HG03045 (cell line): ENCODE results near the gene TAS2R16.

Source experiments
- ATAC-seq: cut with Tn5 transposase; IDR thresholded peaks from one replicate; pipeline ENCODE4 v1.9.1; 2021; ENCODE audit warnings: mild to moderate bottlenecking, moderate library complexity; ENCODE audit not compliant: unreplicated experiment

Gene TAS2R16, protein sequence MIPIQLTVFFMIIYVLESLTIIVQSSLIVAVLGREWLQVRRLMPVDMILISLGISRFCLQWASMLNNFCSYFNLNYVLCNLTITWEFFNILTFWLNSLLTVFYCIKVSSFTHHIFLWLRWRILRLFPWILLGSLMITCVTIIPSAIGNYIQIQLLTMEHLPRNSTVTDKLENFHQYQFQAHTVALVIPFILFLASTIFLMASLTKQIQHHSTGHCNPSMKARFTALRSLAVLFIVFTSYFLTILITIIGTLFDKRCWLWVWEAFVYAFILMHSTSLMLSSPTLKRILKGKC

DNA sequence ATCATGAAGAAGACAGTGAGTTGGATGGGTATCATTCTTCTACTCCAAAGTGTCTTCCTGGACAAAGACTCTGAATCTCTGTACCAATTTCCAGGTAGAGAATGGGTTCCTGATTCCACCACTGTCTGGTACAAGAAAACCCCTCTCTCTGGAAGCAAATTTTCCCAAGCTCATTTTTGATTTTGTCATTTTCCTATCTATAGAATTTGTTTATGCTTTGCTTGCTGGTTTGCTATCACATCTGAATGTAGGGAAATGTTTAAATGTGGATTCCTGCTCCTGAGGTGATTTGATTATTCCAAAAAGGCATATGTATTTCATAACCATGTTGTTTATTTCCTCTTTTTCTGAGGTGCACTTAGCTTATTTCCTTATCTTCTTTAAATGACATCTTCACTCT lies at the start of gene TAS2R16:
Gene TAS2R16, minus strand, starts transcription at position 101 of the 400 bp plus-strand sequence. Its CDS starts 66 bp downstream, at position 35.
- no peak for ATAC-seq

DNA sequence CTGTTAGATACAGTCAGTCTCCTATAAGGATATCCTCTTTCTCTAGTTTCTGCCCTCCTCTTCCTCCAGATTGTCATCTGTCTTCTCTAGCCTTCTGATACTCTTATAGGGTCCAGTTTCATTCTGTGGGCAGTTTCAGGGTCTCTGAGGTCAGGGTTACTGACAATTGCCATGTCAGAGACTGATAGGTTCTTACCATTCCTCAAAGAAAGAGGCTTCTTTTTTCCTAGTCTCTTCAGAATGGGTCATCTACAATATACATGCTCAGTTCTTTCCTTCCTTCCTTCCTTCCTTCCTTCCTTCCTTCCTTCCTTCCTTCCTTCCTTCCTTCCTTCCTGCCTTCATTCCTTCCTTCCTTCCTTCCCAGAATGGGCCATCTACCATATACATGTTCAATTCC lies 48.1 kb upstream of the TAS2R16 start:
- no peak for ATAC-seq

DNA sequence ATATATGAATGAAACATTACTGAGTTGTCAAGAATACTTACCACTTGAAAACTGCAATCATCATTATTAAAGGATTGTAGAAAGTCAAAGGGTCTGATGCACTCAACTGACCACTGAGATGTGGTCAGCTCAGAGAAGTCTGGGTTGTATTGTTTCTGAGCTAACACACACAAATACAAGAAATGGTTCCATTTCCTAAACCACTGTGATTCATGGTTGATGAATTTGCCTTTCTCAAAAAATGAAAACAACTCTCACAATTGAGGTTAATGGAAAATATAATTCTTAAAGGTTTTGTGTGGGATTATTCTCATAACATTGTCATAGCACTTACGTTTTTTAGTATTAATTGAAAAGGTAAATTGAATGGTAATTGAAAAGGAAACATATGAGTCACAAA lies 45.6 kb upstream of the TAS2R16 start:
- no peak for ATAC-seq

DNA sequence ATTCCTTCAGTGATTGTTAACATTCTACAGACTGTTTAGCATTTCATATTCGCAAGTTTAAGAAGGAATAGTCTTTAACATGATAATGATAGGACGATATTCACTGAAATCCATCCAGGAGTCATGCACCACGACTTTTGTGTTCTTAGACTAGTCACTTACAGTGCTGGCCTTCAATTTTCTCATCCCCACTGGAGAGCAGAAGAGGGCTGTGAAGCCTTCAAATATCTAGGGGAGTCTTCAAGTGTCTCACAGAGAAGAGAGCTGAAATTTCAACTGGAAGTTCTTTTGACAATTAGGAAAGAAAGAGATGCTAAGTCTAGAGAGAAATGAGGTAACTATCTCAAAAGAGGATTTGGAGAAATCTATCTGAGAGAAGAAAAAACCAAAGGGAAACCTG lies 43.8 kb upstream of the TAS2R16 start:
- ATAC-seq: no peak

DNA sequence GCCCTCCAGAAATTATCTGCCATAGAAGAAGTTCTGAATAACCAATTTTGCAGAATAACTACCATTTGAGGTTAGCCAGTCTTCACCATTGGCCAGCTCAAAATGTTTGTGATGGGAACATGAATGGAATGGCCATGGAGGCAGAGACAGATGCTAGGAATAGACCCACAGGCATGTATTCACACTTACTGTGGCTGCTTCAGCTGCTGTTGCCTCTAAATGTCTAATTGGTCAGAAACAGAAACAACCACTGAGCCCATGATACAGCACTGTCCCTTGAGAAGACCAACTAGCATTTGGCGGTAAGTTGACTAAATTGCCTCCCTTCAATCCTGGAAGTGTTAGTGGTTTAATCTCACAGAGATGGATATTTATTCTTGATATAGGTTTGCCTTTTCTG lies 38.6 kb upstream of the TAS2R16 start:
- no peak for ATAC-seq

DNA sequence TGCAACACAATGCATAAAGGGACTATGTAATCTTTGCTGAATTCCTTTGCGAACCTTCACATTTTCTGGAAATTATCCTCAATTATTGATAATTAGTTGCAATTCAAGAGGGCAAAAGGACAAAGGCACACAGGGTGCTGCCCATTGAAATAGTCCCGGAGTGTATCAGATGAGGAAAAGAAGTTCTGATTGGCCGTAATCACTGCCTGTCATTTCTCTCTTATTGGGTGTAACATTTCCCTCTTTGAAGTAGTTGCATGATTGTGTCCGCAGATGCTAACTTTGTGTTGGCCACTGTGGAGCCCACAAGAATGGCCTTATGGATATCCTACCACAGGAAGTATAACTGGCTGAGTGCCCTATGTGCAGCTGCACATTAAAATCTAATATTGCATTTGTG lies 35.1 kb upstream of the TAS2R16 start:
- ATAC-seq: no peak

DNA sequence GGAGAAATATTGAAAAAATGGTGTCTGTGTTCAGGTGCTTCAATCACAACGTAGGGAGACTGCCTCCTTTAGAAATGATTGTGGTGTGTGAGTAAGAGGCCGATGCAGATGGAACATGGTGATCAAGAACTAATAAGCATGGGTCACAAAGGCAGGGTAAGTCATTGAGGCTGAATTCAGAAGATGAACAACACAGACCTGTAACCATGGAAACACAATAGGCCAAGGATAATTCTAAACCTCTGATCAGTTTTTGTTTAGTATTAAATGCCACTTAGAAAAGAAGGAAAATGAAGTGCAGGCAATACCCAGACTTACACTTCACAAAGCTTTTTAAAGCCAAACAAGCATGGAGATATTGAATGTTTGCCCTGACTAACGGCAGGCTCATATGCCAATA lies 32.8 kb upstream of the TAS2R16 start:
- no peak for ATAC-seq

DNA sequence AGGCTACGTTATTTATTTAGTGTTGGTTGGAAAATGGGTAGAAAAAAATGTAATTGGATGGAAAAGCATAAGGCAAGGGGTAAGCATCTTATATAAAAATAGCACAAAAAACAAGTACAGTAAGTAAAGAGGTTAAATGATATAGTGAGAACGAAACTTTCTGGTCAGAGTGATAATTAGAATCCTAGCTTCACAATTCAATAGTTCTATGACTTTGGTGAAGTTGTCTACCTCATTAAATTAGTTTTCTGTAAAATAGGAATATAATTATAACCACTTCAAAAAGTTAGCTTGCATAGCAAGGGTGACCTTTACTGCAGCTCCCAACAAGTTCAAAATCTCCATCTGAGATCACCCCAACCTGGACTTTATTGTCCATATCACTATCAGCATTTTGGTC lies 30.8 kb upstream of the TAS2R16 start:
- ATAC-seq: no peak

DNA sequence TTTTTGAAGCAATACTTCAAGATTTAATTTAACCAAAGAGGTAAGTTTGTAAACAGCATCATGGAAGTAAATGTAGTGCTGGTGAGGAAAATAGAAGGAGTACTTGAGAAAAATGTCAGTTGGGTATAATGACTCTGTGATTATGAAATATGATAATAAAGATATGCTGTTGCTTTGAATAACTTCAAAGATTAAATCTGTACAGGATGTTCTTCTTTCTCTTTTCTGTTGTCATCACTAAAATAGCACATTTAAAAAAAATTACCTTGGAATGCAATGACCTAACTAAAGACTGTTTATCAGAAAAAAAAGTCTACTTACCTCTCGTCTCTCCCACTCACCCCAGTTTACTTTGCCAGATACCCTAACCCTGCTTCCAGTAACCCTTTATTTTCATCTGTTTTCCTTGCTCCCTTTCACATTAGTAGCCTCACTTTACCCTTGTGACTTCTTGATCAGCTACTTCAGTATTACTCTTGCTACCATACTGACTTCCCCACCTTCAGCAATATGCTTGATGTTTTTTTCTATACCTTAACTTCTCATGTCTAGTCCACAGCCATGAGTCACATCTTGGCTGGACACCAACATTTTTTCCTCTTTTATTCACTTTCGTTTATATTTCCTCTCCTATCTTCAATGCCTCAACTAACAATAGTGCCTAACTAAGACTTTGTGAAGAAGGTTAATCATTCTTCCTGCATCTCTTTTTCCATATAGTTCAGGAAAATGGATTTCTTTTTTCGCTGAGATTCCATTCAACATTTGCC lies 29.7 kb upstream of the TAS2R16 start:
- no peak for ATAC-seq

DNA sequence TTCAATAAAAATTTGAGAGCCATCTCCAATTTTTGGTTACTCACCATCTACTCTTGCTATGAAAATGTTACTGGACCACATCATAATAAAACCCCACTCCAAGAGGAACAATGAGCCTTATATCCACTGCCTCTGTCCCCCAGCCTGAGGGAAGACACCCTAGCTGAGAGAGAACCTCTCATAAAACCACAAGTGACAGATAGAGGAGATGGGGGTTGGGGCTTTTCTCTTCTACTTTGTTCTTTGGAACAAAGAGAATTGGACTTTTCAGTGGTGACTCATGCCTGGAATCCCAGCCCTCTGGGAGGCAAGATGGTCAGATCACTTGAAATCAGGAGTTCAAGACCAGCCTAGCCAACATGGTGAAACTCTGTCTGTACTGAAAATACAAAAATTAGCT lies 27.6 kb upstream of the TAS2R16 start:
- ATAC-seq: no peak

DNA sequence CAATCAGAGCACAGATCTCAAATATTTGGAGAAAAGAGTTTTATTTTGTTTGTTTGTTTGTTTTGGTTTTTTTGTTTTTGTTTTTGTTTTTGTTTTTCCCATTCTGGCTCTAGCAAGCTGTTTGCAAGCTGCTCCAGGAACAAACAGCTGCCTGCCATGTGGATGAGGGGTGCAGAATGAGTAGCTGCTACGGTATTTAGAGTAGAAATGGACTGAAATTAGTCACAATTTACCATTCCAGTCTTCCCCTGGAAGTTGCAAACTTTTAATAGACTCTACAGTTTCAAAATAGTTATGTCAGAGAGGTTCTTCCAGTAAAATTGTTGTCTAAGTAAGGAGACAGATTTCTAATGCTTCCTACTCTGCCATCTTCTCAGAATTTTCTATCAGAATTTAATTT lies 27.1 kb upstream of the TAS2R16 start:
- ATAC-seq: no peak

DNA sequence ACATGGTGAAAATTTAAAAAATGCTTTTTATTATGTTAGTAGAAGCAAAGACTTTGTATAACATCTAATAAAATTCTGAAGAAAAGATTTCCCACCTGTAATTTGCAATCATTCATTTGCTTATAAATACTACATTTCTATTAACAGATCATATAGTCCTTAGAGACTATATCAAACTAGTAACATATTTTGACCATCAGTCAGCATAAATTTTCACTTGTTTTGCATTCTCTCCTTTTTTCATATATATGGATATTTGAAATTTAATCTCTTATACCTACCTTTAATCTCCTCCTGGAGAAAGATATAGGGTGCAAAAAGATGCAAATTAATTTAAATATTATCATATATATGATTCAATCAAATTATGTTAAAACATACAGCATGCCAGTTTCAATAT lies 16.9 kb upstream of the TAS2R16 start:
- no peak for ATAC-seq

DNA sequence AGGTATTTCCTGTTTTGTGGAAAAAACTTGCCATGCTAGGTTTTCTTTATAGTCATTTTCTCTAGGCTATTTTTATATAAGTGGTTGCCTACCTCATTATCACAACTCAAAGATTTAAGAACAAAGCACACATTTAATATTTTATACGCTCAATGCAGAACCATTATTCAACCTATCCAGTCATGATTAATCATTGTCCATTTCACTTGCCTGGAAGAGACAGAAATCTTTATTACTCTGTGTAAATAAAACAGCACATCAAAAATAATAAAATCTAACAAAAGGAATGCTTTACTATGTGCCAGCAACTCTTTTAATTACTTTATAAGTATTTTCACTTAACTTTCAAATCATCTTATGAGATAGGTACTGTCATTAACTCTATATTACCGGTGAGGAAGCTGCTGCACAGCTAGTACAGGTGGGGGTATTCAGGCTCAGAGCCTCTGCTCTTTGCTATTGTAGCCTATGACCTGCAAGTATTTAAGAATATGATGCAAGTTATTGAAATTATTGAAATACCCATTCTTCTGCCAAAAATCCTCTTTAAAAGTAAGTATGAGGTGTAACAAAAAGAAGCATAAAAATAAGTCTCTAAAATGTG lies 16.4 kb upstream of the TAS2R16 start:
- ATAC-seq: no peak

DNA sequence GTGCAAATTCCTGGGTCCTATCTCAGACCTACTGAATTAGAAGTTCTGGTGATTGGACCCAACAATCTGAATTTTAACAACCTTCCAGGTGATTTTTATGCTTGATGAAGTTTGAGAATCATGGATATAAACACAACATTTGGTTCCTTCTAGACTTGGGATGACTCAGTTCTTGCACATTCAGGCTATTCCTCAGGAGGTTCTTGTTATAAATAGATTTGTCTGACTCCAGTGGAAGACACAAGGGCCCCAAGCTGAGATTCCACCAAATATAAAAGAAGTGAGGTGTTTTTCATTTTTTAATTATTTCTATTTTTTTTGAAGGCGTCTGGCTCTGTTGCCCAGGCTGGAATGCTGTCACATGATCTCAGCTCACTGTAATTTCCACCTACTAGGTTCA lies 9.4 kb upstream of the TAS2R16 start:
- ATAC-seq: no peak

DNA sequence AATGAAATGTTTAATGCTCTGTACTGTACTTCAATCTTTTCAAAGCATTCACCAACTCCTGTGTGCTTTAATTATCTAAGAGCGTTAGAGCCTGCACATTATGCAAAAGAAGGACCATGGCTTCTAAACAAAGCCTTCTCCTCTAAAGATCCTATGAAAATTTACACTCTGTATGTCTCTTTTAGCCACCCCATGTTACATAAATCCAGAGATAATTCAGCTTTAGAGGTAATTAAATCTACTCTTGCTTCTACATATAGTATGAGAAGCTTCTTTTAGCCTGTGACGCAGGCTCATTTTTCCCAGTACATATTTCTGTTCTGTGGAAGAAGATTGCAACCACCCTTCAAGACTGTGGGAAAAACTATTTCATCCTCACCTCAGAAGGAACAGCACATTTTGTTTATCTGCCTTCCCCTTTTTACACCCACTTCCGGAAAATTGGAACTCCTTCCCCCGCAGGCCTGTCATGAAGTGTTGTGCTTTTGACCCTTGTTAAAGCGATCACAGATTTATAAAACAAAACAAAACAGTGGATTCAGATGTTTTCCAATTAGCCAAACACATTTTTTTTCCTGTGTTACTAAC lies 8.1 kb upstream of the TAS2R16 start:
- no peak for ATAC-seq

DNA sequence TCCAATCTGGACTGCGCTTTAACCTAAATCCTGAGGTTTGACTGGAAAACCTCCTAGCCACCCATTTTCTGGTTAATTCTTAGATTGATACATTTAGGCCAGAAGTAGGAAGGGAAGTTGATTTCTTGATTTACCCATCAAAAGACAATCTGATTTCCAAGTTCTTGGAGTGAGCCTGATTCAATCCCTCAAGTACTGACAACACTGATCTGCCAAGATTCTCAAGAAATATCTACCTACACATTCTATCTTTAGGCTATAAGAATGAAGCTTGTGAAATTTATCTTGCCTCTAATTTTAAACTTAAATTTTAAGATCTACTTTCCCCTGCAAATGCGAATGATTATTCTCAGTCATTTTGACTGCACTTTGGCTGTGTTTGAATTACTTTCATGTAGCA lies 5.9 kb downstream of the TAS2R16 start:
- ATAC-seq: no peak

DNA sequence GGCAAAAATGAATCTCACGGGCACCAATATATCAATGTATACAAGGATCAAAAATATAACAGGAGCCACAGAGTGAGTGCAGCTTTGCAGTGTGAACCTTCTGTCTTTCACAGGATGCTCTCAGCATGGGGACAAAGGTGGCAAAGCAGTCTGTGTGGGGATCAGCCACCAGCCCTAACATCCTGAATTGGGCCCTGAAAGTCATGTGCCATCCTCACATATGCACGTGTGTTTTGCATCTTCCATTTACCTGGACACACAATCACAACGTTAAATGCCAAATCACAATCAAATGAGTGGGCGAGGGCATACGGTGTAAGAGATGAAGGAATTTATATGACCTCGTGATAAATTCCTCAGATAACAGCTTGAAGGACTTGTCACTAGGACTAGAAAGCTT lies 6.5 kb downstream of the TAS2R16 start:
- no peak for ATAC-seq

DNA sequence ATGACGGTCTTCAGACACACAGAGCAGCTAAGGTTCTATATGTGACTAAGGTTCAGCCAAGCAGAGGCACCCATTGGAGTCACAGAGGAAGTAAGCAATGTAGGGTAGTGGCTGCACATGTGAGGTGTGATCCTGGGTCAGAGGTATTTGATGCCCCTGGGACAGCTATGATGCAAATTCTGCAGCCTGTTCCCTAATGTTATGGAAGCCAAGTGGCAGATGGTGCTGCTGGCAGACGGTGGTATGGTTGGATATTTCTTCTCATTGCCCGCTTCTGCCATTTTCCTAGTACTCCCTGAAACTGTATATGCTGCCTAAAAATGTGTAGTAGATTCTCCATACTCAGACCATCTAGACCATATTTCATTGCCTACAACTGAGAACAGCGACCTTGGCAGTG lies 7.2 kb downstream of the TAS2R16 start:
- no peak for ATAC-seq

DNA sequence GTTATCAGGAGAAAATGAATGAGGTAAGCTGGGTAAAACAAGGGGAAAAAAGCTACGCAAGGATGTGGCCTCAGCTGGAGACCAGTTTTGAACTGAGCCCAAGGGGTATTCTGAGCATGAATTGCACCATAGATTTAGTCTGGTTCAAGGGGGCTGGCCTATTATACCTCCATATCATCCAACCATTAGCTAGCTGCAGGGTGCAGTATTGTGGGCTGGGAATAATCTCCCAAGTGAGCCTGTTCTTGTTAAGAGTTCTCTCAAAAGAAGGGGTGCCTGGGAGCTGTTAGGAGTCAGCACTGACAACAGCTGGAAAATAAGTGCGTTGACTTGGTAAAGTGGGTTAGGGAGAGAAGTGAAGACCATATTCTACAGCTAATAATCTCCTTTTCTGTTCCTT lies 8.0 kb downstream of the TAS2R16 start:
- ATAC-seq: no peak

DNA sequence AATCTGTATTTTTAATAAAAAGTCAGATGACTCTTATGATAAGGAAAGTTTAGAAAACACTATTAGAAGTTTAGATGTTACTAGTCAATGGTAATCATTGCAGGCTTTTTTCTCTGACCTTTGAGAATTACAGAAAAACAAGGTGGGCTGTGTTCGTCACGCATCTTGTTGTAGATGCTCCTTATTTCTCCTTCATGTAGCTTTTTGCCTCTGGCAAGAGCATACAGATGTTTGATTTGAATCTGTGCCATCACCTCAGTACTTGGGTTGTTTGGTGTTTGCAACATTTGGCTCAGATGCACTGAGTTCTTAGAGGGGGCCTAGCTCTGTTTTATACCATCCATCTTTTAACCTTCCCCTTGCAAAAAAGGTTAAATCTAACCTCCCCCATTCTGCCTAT lies 11.5 kb downstream of the TAS2R16 start:
- no peak for ATAC-seq

DNA sequence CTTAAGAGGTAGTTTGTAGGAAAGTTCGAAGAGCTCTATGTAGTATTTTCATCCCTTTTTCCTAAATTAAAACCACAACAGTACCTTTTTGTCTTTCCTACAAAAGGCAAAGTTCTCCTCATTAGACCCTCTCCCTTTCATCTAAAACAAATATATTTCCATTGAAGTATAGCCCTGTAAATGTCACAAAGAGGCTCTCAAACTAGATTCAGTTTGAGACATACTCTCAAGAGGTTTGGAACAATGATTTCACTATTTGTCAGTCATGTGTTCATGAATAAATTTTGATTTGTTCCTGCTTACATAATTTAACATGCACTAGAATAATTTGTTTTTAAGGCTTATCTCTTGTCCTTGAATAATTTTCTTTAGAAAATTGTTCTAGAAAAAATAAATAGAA lies 12.2 kb downstream of the TAS2R16 start:
- no peak for ATAC-seq

DNA sequence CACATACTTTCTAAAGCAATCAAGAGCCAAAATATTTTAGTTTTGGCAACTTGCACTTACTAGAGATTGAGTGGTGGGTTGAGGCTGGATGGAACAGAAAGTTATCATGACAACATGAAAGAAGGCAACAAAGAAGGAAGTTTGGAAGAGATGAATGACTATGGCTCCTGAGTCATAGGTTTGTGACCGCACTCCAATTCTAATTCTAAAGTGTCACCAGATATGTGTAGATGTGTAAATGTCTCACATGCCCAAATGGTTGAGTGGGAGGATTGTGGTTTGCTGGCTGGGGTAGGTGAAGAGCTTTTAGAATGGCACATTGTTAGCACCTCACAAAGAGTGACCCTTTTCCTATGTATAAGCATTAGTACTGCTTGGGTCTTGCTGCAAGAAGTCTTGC lies 20.2 kb downstream of the TAS2R16 start:
- ATAC-seq: no peak
